ENCODE measurements around the gene TMEM119.
"Not testable (repeated sequence)": the region's sequence is repeated elsewhere in the genome, so short reads cannot be mapped to it uniquely, and the experiment has no call there.

Gene TMEM119

DNA sequence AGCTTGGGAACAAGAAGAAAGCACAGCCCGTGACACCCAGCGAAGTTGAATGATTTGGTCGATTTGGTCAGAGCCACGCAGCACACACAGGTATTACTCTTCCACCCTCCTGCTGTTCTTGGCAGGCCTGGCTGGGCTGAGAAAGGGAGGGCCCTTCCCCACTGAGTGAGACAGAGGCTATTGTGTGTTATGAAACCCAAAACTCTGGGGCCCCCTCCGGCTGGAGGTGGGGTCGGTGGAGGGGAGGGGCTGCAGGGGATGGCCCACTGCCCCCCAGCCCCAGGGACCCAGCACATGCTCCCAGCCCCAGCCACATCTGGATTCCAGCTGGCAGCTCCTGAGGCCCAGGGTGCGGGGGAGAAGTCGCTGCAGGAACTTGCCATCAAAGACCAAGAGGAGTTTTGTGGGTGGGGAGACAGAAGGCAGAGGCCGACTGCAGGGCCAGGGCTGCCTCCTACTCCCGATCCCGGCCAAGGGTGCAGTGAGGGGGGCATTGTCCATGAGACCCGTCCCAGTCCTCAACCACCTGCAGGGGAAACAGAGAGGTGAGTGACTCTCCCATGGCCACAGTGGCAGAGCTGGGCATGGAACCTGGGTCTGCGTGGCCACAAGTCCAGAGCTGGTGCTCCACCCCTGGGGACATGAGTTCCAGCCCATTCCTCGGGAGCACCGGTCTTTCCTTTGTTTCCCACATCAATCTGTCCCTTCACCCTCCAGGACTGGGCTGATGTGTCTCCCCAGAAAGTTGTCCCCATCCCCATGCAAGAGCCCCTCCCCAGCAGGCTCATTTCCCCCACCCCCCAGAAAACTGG lies 8.7 kb downstream of the TMEM119 start:
- no peak for DNase-seq (ENCODE audit: low read depth, low spot score)
- H3K27ac ChIP-seq, result no peak overlapping the region

DNA sequence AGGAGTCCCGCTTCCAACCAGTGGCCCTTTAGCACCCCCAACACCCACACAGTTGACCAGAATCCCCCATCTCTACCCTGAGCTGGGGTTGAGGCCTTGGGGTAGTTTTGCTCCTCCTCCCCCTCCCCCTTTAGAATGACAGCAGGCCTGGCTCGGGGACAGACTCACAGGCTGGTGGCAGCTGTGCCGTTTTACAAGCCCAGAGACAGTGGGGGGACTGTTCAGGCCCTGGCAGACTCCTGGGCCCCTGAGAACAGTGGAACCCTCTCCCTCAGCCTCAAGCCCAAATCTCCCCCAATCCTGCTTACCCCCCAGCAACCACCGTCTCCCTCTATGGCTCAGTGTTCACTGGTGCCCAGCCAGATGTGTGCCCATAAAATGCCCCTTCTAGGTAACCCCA lies 10.1 kb downstream of the TMEM119 start:
- DNase-seq (ENCODE audit: low read depth, low spot score), result no peak
- H3K27ac ChIP-seq, result no peak overlapping the region

DNA sequence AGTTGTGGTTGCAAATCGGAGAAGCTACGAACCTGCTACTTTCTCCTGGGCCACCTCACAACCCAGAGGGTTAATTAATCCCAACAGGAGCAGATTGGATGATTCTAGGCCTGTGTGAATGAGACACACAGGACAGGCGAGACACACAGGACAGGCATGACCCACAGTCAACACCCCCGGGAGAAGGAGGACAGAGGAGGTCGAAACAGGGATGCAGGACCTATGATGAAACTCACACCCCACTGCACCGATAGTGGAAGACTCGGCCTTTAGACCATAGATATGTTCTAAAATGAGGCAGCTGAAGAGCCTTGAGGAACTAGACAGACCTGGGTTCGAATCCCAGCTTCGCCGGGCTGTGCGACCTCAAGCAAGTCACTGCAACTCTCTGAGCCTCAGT lies 11.6 kb downstream of the TMEM119 start:
- no peak overlapping the region for H3K27ac ChIP-seq
- no peak for DNase-seq (ENCODE audit: low read depth, low spot score)

DNA sequence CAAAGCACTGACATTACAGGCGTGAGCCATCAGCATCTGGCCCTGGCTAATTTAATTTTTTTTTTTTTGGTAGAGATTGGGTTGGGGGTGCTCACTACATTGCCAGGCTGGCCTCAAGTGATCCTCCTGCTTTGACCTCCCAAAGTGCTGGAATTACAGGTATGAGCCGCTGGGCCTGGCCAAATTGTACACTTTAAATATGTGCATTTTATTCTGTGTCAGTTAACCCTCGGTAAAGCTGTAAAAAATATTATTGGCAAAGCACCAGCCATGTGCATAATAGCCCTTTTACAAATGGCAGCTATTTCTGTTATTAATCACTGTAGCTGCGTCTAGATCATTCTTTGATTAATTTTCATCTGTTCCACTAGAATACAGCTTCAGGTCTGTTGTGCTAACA lies 12.0 kb downstream of the TMEM119 start:
- no peak overlapping the region for H3K27ac ChIP-seq
- no peak for DNase-seq (ENCODE audit: low read depth, low spot score)

DNA sequence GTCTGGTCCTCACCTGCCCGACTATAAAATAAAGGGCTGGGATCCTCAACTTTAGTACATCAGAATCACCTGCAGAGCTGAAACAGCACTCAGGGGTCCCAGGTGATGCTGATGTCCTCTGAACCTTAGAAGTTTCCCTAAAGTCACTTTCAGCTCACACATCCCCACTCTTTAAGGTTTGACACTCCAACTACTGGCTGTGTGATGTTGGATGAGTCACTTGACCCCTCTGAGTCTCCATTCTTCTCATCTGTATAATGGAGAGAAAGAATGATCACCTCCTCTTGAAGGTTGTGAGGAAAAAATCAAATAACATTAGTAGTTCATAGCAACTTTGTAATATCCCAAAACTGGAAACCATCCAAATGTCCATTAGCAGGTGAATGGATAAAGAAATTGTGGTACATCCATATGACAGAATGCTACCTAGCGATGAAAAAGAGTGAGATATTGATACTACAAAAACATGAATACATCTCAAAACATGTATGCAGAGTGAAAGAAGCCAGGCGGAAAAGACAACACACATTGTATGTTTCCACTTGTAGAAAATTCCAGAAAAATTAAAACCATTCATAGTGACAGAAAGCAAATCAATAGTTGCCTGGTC lies 13.3 kb downstream of the TMEM119 start:
- no peak for DNase-seq (ENCODE audit: low read depth, low spot score)
- no peak overlapping the region for H3K27ac ChIP-seq

DNA sequence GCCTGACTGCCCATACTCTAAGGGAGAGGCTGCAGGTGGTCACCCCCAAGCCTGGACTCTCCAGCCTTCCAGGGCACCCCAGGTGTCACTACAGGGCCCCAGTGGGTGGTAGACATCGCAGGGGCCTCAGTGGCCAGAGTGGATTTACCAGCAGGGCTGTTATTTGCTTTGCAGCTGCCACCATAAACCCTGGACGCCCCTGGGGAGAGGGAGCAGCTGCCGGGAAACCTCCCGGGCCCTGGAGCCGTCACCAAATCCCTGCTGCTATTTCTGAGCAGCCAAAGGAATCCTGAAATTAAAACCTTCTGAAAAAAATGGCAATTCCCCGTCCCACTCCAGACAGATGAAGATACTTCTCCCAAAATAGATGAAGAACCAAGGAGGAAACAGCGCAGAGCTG lies 13.9 kb downstream of the TMEM119 start:
- no peak for DNase-seq (ENCODE audit: low read depth, low spot score)
- H3K27ac ChIP-seq, result no peak overlapping the region

DNA sequence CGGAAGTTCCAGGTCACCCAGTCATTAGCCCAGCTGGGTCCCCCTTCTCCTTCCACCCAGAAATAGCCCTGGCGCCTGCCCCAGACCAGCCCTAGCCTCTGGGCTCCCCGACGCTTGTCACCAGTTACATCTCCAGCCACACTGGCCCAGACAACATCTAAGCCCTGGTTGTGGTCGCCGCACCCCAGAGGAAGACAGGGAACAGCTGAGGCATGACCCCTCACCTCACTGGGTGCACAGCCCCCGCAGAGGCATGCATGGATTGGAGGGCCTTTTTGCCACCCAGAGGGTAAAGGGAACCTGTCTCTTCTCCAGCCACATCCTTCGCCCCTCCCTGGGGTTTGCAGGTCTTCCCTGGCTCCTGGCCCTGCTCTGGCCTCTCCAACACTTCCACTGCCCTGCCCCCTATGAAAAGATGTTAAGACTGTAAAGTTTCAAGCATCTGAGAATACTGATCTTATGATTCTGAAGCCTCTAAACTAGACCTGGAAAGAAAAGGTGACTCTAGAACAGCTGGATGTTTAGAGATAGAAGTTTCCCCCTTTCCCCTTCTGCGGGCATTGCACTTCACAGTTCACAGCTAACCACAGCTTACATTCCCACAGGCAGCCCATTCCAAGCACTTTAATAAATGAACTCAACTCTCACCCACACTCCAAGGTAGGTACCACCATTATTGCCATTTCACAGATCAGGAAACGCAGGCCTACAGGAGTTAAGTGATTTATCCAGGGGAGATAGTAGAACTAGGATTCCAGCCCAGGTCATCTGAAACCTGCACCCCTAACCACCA lies 14.7 kb downstream of the TMEM119 start:
- DNase-seq (ENCODE audit: low read depth, low spot score), result no peak
- H3K27ac ChIP-seq, result no peak overlapping the region

DNA sequence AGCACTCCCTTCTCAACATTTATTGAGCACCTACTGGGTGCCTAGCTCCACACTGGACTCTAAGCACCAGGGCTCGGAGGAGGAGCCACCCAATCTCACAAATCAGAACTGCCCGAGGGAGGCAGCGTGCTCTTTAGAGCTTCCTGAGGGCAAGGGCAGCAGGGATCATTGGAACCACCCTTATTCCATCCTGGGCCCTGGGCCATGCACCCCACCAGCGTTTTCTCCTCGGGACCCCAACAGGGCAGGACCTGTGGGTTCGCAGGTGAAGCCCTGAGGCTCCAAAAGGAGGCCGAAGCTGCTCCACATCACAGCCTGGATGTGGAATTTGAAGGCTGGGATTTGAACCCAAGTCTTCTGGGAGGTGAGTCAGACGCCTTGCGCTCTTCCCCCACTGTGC lies 15.4 kb downstream of the TMEM119 start:
- H3K27ac ChIP-seq, result no peak overlapping the region
- no peak for DNase-seq (ENCODE audit: low read depth, low spot score)

DNA sequence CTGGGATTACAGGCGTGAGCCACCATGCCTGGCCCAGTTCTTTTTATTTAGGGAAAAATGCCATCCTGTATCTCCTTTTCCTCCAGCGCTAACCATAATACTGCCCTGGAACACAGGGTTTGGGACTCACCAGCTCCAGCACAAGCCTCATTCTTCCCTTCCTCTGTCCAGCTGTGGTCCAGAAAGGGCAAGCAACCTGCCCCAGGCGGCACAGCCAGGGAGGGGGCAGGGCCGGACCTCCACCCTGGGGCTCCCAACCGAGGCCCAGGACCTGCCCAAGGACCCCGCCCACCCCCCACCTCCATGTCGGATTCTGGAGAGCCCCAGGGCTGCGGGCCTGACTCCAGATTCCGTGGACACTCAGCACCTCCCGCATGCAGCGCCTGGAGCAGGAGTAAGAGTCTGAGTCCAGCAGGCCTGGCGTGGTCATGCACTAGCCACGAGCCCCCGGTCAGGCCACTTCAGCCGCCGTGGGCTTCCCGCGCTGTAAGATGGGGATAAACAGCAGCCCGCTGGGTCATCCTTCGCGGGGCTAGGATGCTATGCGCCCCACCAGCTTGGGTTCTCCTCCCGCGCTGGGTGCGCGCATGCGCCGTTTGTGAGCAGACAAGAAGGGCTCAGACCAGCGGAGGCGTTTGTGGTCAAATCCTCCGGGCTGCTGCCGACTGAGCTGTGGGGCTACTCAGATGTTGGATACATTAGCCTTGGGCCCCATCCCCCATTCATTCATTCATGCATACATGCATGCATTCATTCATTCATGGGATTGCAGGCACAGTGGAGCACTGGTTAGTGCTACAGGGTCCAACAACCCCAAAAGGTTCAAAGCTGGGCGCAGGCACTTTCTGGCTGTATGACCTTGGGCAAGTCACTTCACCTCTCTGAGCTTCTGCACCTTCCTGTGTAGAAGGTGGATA lies 16.3 kb downstream of the TMEM119 start:
- no peak overlapping the region for H3K27ac ChIP-seq
- DNase-seq (ENCODE audit: low read depth, low spot score), result no peak

DNA sequence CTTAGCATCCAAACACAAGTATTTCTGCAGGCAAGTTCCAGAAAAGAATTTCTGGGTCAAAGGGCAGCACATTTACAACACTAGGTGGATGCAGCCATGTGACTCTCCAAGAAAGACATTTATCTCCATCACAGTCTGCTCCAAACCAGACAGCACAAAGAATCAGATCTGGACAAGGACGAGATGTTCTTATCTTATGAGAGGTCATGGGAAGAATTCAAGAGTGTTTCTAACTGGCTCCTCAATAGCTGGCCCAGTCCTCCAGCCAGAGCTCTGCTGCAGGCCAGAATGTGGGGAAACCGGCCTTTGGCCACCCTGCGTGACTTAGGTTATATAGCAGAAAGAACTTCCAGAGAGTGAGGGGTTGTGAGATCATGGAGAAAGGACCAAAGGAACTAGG lies 17.4 kb downstream of the TMEM119 start:
- H3K27ac ChIP-seq, result no peak overlapping the region
- no peak for DNase-seq (ENCODE audit: low read depth, low spot score)

DNA sequence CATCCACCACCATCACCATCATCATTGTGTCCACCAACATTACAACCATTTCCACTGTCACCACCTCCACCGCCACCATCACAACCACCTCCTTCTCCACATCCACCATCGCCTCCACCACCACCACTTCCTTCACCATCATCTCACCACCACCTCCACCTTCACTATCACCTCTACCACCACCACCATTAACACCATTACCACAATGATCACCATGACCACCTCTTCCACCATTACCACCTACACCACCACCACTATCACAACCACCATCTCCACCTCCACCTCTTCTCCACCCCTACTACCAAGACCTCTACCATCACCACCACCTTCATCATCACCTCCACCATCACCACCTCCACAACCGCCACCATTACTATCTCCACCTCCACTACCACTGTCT lies 19.1 kb downstream of the TMEM119 start:
- no peak overlapping the region for H3K27ac ChIP-seq

DNA sequence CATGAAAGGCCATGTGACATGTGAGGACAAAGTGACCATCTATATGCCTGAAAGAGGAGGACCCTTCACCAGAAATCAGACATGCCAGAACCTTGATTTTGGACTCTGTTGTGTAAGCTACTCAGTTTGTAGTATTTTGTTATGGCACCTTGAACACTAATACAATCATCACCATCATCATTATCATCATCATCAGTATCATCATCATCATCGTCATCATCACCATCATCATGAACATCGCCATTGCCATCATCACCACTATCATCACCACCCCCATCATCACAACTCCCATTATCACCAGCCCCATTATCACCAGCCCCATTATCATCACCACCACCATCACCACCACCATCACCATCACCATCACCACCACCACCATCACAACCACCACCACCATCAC lies 19.6 kb downstream of the TMEM119 start:
- DNase-seq (ENCODE audit: low read depth, low spot score), result no peak
- H3K27ac ChIP-seq, result no peak overlapping the region

More for the DNA sequence above, 19.1 kb downstream of the TMEM119 start:
- no peak for DNase-seq (ENCODE audit: low read depth, low spot score)

DNA sequence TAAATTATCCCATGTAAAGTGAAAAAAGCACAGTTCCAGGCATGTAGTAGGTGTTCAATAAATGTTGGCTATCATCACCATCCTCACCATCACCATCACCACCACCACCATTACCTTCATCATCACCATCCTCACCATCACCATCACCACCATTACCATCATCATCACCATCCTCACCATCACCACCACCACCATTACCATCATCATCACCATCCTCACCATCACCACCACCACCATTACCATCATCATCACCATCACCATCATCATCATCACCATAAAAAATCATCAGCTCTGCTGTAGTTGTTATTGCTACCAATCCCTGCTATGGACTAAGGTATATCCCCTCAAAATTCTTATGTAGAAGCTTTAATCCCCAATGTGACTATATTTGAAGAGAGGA lies 20.4 kb downstream of the TMEM119 start:
- H3K27ac ChIP-seq, result no peak overlapping the region
- DNase-seq (ENCODE audit: low read depth, low spot score), result no peak

DNA sequence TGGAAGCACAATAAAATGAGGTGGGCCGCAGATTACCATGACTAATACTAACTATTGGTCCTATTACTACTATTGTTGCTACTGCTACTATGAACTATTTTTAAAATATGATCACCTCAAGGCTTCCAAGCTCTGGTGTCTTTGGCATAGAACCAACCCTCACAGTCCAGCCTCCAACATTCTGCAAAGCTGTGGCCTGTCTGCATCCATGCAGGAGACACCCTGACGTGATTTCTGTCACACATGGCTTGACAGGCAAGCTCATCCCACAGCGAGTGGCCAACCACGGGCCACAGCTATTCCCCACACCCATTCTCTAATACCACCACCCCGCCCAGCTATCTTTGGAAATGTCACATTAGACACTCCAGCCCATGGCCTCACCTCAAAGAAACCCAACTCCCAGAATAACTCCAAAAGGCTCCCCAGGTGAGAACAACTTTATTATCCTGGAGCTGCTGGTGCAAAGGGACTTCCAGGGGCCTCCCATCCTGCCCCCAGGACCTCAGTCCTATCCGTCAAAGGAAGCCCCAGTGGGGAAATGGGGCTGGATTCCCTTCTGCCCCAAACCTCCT lies 21.1 kb downstream of the TMEM119 start:
- no peak overlapping the region for H3K27ac ChIP-seq
- no peak for DNase-seq (ENCODE audit: low read depth, low spot score)

DNA sequence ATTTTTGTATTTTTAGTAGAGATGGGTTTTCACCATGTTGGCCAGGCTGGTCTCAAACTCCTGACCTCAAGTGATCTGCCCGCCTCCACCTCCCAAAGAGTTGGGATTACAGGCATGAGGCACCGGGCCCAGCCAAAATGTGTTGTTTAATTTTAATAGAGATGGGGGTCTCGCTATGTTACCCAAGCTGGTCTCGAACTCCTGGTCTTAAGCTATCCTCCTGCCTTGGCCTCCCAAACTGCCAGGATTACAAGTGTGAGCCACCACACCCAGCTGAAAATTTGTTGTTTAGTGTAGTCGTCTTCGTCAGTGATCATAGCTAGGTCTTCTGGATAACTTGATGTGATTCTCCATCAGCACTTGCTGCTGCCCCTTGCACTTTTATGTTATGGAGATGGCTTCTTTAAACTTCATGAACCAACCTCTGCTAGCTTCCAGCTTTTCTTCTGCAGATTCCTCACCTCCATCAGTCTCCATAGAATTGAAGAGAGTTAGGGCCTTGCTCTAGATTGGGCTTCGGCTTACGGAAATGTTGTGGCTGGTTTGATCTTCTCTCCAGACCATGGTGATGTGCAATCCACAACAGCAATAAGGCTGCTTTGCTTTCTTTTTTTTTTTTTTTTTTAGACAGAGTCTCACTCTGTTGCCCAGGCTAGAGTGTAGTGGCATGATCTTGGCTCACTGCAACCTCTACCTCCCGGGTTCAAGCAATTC lies 22.5 kb downstream of the TMEM119 start:
- no peak overlapping the region for H3K27ac ChIP-seq
- DNase-seq (ENCODE audit: low read depth, low spot score), result no peak

DNA sequence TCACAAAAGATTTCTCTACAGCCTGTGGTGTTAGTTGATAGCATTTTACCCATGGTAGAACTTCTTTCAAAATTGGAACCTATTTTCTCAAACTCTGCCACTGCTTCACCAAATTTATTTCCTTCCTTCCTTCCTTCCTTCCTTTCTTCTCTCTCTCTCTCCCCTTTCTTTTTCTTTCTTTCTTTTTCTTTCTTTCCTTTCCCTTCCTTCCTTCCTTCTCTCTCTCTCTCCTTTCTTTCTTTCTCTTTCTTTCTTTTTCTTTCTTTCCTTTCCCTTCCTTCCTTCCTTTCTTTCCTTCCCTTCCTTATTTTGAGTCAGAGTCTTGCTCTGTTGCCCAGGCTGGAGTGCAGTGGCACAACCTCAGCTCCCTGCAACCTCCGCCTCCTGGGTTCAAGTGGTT lies 23.6 kb downstream of the TMEM119 start:
- DNase-seq (ENCODE audit: low read depth, low spot score), result not testable (repeated sequence)

DNA sequence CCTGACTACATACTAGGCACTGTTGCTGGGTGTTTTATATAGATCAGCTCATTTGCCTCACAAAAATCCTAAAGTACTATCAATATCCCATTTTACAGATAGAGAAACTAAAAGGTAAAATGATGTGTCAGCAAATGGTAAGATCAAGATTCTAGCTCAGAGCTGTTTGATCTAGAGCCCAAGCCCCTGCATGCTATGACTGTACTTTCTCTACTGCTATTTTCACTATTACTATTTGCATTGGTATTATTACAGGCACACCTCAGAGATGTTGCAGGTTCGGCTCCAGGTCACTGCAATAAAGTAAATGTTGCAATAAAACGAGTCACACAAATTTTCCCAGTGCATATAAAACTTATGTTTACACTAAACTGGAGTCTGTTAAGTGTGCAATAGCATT lies 24.6 kb downstream of the TMEM119 start:
- H3K27ac ChIP-seq, result no peak overlapping the region
- DNase-seq (ENCODE audit: low read depth, low spot score), result no peak

More for the DNA sequence above, 23.6 kb downstream of the TMEM119 start:
- not testable (repeated sequence) for H3K27ac ChIP-seq

DNA sequence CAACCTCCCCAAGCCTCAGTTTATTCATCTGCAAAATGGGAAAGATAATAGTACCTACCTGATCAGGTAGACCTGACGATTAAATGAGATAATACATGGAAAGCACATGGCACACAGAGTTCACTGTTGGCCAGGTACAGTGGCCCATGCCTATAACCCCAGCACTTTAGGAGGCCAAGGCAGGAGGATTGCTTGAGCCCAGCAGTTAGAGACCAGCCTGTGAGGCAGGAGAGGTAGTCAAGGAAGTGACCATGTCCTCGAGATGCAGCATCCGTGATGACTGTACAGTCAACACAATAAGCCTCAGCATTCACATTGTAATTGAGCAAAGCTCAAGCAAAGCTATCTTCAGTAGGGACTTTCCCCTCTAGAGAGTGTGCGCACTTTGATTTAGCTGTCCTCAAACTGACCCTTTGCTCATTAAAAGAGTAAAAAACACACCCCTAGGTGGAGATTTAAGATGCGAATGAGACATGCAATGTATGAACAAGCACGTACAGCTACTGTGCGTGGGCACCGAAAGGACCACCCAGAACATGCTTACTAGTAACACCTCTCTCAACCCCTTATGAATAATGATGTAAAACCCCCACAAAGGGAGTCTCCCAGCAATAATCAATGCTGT lies 25.6 kb downstream of the TMEM119 start:
- no peak for DNase-seq (ENCODE audit: low read depth, low spot score)
- H3K27ac ChIP-seq, result no peak overlapping the region

Measured in epithelial cell of prostate (primary cell).